B cell (primary cell): ENCODE data around the gene NOL12. TPM values are rescaled to one million over a fixed set of nuclear protein-coding genes. Genes with fewer than 3 reads are reported as not detected.

ENCODE experiments used
- ATAC-seq: fragments of 200-7000 bp; cut with Tn5 transposase; one replicate; pipeline ENCODE4 v1.10.0; 2021; ENCODE audit warnings: low read depth, mild to moderate bottlenecking, moderate number of reproducible peaks, moderate library complexity
- CTCF ChIA-PET: fragments of 350-600 bp; sonication (Branson Sonifier 250); formaldehyde crosslinking; loops from one replicate; lab custom pipeline; 2021; ENCODE audit warnings: antibody characterized with exemption, inconsistent platforms; lab: Charles Lee
- POLR2A ChIA-PET: fragments of 350-600 bp; sonication (Branson Sonifier 250); formaldehyde crosslinking; loops from one replicate; lab custom pipeline; 2021; ENCODE audit warnings: antibody characterized with exemption; lab: Charles Lee
- DNase-seq: peaks from one replicate; pipeline ENCODE4 v3.0.0; 2013
- H2AFZ ChIP-seq: 2 replicates; pipeline ENCODE4 v1.6.1; 2012; ENCODE audit warnings: mild to moderate bottlenecking, low read depth, low read length; ENCODE audit not compliant: insufficient read depth, poor library complexity, severe bottlenecking
- H3K27ac ChIP-seq, 2 donors: 1 replicate in 1 of 2; 2 replicates in 1 of 2; pipeline ENCODE4 v1.5.1; 2012 to 2013; ENCODE audit warnings: low read length in 2 of 2, mild to moderate bottlenecking in 2 of 2, moderate library complexity in 1 of 2
- H3K27me3 ChIP-seq, 4 experiments: fragments of 200-600 bp in 1 of 4; sonication (generic) in 1 of 4; replicated peaks in 1 of 4; 1 replicate in 2 of 4; 2 replicates in 2 of 4; pipeline versions ENCODE4 v1.6.1 to v1.7.0; 2013 to 2016; ENCODE audit warnings: low read length in 3 of 4, mild to moderate bottlenecking in 2 of 4, mixed read lengths in 1 of 4, moderate library complexity in 1 of 4; ENCODE audit not compliant: insufficient read depth in 4 of 4, control insufficient read depth in 3 of 4; ENCODE audit errors: control extremely low read depth in 1 of 4
- H3K36me3 ChIP-seq, 2 experiments: replicated peaks in 1 of 2; 1 replicate in 1 of 2; 2 replicates in 1 of 2; pipeline versions ENCODE4 v1.6.1 to v1.7.1; 2013; ENCODE audit warnings: low read length in 1 of 2; ENCODE audit not compliant: insufficient read depth in 2 of 2, control insufficient read depth in 1 of 2; ENCODE audit errors: control extremely low read depth in 1 of 2, extremely low read depth in 1 of 2
- H3K4me1 ChIP-seq, 2 donors: fragments of 200-600 bp in 1 of 2; sonication (generic) in 1 of 2; 1 replicate in 1 of 2; 2 replicates in 1 of 2; pipeline versions ENCODE4 v1.5.1 to v1.6.1; 2013 to 2017; ENCODE audit warnings: low read length in 2 of 2; ENCODE audit not compliant: control insufficient read depth in 2 of 2, insufficient read depth in 2 of 2
- H3K4me2 ChIP-seq: replicated peaks from 2 replicates; pipeline ENCODE3; 2012; ENCODE audit warnings: mild to moderate bottlenecking, low read depth, low read length; ENCODE audit not compliant: poor library complexity, severe bottlenecking
- H3K4me3 ChIP-seq, 5 experiments: fragments of 200-600 bp in 1 of 5; sonication (generic) in 1 of 5; 1 replicate in 3 of 5; 2 replicates in 2 of 5; pipeline versions ENCODE4 v1.5.1 to v1.7.0; 2011 to 2016; ENCODE audit warnings: low read length in 4 of 5, mild to moderate bottlenecking in 4 of 5, low read depth in 2 of 5, control low read depth in 1 of 5, moderate library complexity in 1 of 5; ENCODE audit not compliant: insufficient read depth in 1 of 5; ENCODE audit errors: control extremely low read depth in 1 of 5, extremely low read depth in 1 of 5
- H3K79me2 ChIP-seq: fragments of 200-600 bp; sonication (generic); one replicate; pipeline ENCODE4 v1.6.0; 2016; ENCODE audit warnings: low read length; ENCODE audit not compliant: control insufficient read depth, insufficient read depth
- H3K9ac ChIP-seq: fragments of 200-600 bp; sonication (generic); 2 replicates; pipeline ENCODE4 v1.6.1; 2017; ENCODE audit warnings: mild to moderate bottlenecking, low read length, moderate library complexity
- H3K9me3 ChIP-seq, 3 donors: one replicate each; pipeline versions ENCODE4 v1.6.1 to v1.7.1; 2013; ENCODE audit warnings: low read length in 2 of 3; ENCODE audit not compliant: control insufficient read depth in 2 of 3, insufficient read depth in 1 of 3; ENCODE audit errors: control extremely low read depth in 1 of 3
- H4K20me1 ChIP-seq: 2 replicates; pipeline ENCODE4 v1.6.0; 2012; ENCODE audit warnings: mild to moderate bottlenecking, low read length; ENCODE audit not compliant: insufficient read depth, control insufficient read depth, poor library complexity, severe bottlenecking
- H3K27ac Mint-ChIP-seq: one replicate; pipeline ENCODE4 v1.8.0; 2021; ENCODE audit warnings: mixed read lengths
- H3K27me3 Mint-ChIP-seq: one replicate; pipeline ENCODE4 v1.8.0; 2021; ENCODE audit warnings: mixed read lengths
- H3K4me1 Mint-ChIP-seq: one replicate; pipeline ENCODE4 v1.8.0; 2021; ENCODE audit warnings: mixed read lengths
- H3K4me3 Mint-ChIP-seq: one replicate; pipeline ENCODE4 v1.8.0; 2021; ENCODE audit warnings: mixed read lengths
- H3K9me3 Mint-ChIP-seq: one replicate; pipeline ENCODE4 v1.8.0; 2022; ENCODE audit warnings: mixed read lengths; ENCODE audit not compliant: insufficient read depth
- CTCF ChIP-seq: fragments of 200-600 bp; IDR thresholded peaks from one replicate; pipeline ENCODE4 v1.8.0; 2022; ENCODE audit warnings: antibody characterized with exemption, mild to moderate bottlenecking
- EZH2 ChIP-seq: IDR thresholded peaks from 2 replicates; pipeline ENCODE4 v1.6.1; 2012; ENCODE audit warnings: borderline replicate concordance, low read depth, mild to moderate bottlenecking, moderate library complexity, low read length; ENCODE audit not compliant: insufficient read depth, poor library complexity, severe bottlenecking
- WGBS: methylation state at CpG from one replicate; pipeline ENCODE4 v1.1.5; 2013; ENCODE audit warnings: missing lambda C conversion rate; ENCODE audit not compliant: insufficient coverage; 5-methylcytosine and 5-hydroxymethylcytosine counted together
- intact Hi-C: fragments of 100-400 bp; cut with micrococcal nuclease; formaldehyde crosslinking; loops from one replicate; pipeline ENCODE4 v1.10.0; 2022
- polyA plus RNA-seq: library from polyadenylated mRNA; depleted of rRNA; stranded (reverse); fragments of >200 nt; gene quantifications from 2 replicates; pipeline ENCODE4 v1.2.3, GENCODE V29; 2012
- total RNA-seq, 2 donors: library from RNA; stranded (reverse); fragments of 120-200 nt in 1 of 2; gene quantifications; 1 replicate in 1 of 2; 2 replicates in 1 of 2; pipeline versions ENCODE4 v1.2.3 to v1.2.4, GENCODE V29; 2013 to 2022

Gene NOL12
- total and polyA plus RNA-seq, 2 donors (not counting 1 experiment from before 2014, with no cell fraction given): 34.7 to 43.1 TPM

DNA sequence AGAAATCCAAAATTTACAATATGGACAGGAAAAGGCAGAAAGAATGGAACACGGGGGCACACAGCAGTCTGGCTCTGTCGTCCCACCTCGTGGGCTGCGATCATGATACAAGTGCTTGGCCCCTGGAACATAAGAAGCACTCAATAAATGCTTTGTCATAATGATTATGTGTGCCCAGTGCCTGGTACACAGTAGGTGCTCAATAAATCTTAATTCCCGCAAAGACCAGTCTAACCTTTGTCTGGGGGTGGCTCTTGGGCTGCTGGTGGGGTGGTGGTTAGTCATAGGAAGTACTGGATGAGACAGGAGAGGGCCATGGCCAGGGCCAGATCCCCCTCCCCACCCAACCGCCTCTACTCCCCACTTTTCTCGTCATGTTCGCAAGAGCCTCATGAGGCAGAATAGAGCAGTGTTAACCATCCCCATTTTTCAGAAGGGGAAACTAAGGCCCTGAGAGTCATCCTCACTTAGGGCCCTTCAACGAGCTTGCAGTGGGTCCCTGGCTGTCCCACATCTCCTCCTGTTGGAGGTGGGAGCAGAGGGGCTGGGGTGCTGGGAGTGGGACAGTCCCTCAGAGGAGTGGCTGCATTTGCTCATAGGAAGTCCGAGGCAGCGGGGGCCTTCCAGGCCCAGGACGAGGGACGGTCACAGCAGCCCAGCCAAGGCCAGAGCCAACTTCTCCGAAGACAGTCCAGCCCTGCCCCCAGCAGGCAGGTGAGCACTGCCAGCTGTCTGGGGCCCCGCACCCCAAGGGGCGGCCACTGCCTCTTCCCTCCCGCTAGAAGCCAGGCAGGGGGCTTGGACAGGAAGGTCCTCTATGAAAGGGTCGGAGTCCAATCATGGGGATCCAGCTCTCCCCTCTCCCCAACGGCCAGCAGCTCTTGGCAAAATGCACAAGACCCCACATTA is 46.8 kb downstream of the NOL12 start:
- ATAC-seq (no peak), DNase-seq (no peak)
- CTCF ChIA-PET: no interaction called here
- H3K27me3 ChIP-seq: no peaks in the 10 kb centered on the region
- intact Hi-C loops: no loop called here
- POLR2A ChIA-PET: no interaction called here
- no peaks in the 10 kb centered on the region for H3K36me3 ChIP-seq
- H3K27ac ChIP-seq: no peak overlapping the region
- H3K4me1 ChIP-seq: peaks cover 0 to 3% of the 10 kb centered on the region in 2 donors
- no peaks in the 10 kb centered on the region for H3K9me3 ChIP-seq
- Mint-ChIP-seq H3K4me3 (no peak overlapping the region), H3K27ac (no peak overlapping the region), H3K9me3 (no peaks in the 10 kb centered on the region), H3K27me3 (peaks cover under 1% of the 10 kb centered on the region), H3K4me1 (peaks cover 4% of the 10 kb centered on the region)
- H3K79me2 ChIP-seq: no peaks in the 10 kb centered on the region
- H2AFZ ChIP-seq: no peak overlapping the region
- H3K9ac ChIP-seq: no peak overlapping the region
- no peak overlapping the region for H3K4me2 ChIP-seq
- no peak overlapping the region for H3K4me3 ChIP-seq
- 85% methylated on average over 14 of the region's 19 CpGs for WGBS
- TF ChIP-seq EZH2: no peak
- no peak for TF ChIP-seq CTCF
- no peaks in the 10 kb centered on the region for H4K20me1 ChIP-seq
